ENCODE measurements around the gene RGSL1. TPM values are rescaled to one million over a fixed set of nuclear protein-coding genes. Genes with fewer than 3 reads are reported as not detected.
A peak's percentile ranks its signal among the peaks of the same experiment; 100 is the strongest.

Gene RGSL1
- total RNA-seq, 3 donors from 2014 or later, result not detected

DNA sequence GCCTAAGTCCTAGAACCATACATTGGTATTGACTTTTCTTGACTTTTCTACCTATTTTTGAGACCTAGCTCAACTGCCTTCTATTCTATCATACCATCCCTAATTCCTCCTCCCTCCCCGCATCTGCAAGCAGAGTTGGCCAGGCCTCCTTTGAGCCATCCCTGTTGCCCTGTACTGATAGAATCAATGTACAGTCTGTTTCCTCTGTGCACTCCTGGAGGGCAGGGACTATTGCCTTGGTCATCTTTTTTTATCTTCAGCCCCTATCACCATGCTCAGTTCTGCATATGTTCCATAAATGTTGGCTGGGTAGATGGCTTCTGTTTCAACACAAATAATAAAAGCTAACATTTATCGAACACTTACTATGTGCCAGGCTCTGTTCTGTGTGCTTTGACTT lies 158.3 kb downstream of the RGSL1 start:
- Histone ChIP-seq H3K9me3 (no peaks in the 10 kb centered on the region), H3K36me3 (no peaks in the 10 kb centered on the region), H3K4me1 (peaks cover 0 to 8% of the 10 kb centered on the region in 2 donors), H3K27ac (no peak overlapping the region), H3K27me3 (no peaks in the 10 kb centered on the region), H3K4me3 (no peak overlapping the region)
- no peak for DNase-seq (ENCODE audit: low spot score in 2 of 2)
- intact Hi-C loops (cut with DNase I; ENCODE audit: low total_unique reads), result no loop called here
- TF ChIP-seq POLR2AphosphoS5 (IDR thresholded peaks at IDR 0.05) (no peak), POLR2A (IDR thresholded peaks at IDR 0.05) (no peak)
- TF ChIP-seq, protein P1, sequence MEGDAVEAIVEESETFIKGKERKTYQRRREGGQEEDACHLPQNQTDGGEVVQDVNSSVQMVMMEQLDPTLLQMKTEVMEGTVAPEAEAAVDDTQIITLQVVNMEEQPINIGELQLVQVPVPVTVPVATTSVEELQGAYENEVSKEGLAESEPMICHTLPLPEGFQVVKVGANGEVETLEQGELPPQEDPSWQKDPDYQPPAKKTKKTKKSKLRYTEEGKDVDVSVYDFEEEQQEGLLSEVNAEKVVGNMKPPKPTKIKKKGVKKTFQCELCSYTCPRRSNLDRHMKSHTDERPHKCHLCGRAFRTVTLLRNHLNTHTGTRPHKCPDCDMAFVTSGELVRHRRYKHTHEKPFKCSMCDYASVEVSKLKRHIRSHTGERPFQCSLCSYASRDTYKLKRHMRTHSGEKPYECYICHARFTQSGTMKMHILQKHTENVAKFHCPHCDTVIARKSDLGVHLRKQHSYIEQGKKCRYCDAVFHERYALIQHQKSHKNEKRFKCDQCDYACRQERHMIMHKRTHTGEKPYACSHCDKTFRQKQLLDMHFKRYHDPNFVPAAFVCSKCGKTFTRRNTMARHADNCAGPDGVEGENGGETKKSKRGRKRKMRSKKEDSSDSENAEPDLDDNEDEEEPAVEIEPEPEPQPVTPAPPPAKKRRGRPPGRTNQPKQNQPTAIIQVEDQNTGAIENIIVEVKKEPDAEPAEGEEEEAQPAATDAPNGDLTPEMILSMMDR (IDR thresholded peaks at IDR 0.05), result no peak

DNA sequence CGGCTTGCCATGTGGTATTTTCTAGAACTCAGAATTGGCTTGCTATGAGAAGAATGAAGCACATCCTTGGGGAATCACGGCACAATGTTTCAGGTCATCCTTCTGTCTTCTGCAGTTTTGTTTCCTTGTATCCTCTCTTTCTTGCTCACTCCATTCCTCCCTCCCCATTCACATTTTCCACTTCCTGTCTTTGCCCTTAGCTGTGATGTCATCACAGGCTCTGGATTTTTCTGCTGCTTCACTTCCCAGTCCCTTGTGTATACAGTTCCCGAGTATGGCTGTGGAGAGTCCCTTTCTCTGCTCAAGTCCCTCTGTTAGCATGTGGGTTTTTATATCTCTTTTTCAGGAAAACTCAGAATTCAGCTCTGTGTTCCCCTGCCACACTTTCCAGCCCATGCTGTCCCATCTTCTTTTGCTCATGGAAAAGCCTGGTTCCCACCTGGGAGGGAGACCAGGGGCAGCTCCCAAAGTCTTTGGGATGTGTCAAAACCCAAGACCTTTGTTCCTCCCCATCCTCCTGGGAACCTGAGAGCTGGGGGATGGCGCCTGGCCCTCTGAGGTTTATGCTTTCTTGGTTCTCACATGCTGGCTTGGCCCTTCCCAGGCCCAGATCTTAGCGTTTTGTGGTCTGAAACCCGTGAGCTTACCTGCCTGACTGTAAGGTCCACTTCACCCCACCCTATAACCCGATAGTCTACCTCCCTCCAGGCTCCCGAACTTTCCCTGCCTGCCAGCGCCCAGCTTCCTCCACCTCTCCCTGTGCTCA lies 159.1 kb downstream of the RGSL1 start:
- TF ChIP-seq, protein P1 (IDR thresholded peaks at IDR 0.05), result no peak
- no peak for TF ChIP-seq POLR2A (IDR thresholded peaks at IDR 0.05)
- TF ChIP-seq POLR2AphosphoS5 (IDR thresholded peaks at IDR 0.05), result no peak
- no peak for DNase-seq (ENCODE audit: low spot score in 2 of 2)
- H3K36me3 ChIP-seq, result no peaks in the 10 kb centered on the region
- H3K4me1 ChIP-seq, result peaks cover under 1% of the 10 kb centered on the region in 2 donors
- intact Hi-C loops (cut with DNase I; ENCODE audit: low total_unique reads), result no loop called here
- H3K27me3 ChIP-seq, result no peaks in the 10 kb centered on the region
- no peak overlapping the region for H3K4me3 ChIP-seq
- no peaks in the 10 kb centered on the region for H3K9me3 ChIP-seq
- peak overlapping the region in 1 of 2 donors; percentile 19 for H3K27ac ChIP-seq

Other genes with a start within 250 kb of the RGSL1 start
- over 10,000 TPM in 1 of 3 donors, 1,000 to 10,000 TPM in 2; 1,940 to 10,612 (median 2,824) TPM for gene GLUL, start 58.4 kb upstream of the RGSL1 start, total RNA-seq
- gene TEDDM1, start 49.5 kb upstream of the RGSL1 start, total RNA-seq, result not detected
- gene RNASEL, start 139.1 kb downstream of the RGSL1 start, total RNA-seq, result 10 to 100 TPM; 10.7 to 14.8 (median 10.8) TPM
- gene RGS16, start 154.2 kb downstream of the RGSL1 start, total RNA-seq, result 1 to 10 TPM; 1.3 to 6.3 (median 2.3) TPM
- gene RGS8, start 234.4 kb downstream of the RGSL1 start, total RNA-seq, result not detected